Brain microvascular endothelial cell (primary cell): ENCODE data around the gene EEF2.

Experiments
- DNase-seq: peaks from one replicate; pipeline ENCODE4 v3.0.0-alpha.2; 2020
- H3K27ac ChIP-seq: fragments of 250-450 bp; sonication (Bioruptor Pico); 2 replicates; pipeline ENCODE4 v1.5.1; 2020; ENCODE audit warnings: mild to moderate bottlenecking, moderate library complexity
- H3K27me3 ChIP-seq: fragments of 250-450 bp; sonication (Bioruptor Pico); replicated peaks from 2 replicates; pipeline ENCODE4 v1.5.1; 2020; ENCODE audit warnings: mild to moderate bottlenecking
- H3K36me3 ChIP-seq: fragments of 250-450 bp; sonication (Bioruptor Pico); replicated peaks from 2 replicates; pipeline ENCODE4 v1.5.1; 2020; ENCODE audit warnings: mild to moderate bottlenecking
- H3K4me3 ChIP-seq: 2 replicates; pipeline ENCODE4 v1.5.1; 2011; ENCODE audit warnings: low read depth, mild to moderate bottlenecking, control low read depth, low read length, moderate library complexity
- CTCF ChIP-seq: IDR thresholded peaks from 2 replicates; pipeline ENCODE4 v1.5.1; 2011; ENCODE audit warnings: low read depth, mild to moderate bottlenecking, moderate library complexity, low read length, control low read depth, inconsistent platforms; ENCODE audit errors: missing control alignments
- in situ Hi-C: cut with HindIII; loops from 2 replicates; pipeline ENCODE4 v1.10.0; 2017; ENCODE audit warnings: low sequenced_read_pairs, low pct_ligation_motif_present

The EEF2 gene

DNA sequence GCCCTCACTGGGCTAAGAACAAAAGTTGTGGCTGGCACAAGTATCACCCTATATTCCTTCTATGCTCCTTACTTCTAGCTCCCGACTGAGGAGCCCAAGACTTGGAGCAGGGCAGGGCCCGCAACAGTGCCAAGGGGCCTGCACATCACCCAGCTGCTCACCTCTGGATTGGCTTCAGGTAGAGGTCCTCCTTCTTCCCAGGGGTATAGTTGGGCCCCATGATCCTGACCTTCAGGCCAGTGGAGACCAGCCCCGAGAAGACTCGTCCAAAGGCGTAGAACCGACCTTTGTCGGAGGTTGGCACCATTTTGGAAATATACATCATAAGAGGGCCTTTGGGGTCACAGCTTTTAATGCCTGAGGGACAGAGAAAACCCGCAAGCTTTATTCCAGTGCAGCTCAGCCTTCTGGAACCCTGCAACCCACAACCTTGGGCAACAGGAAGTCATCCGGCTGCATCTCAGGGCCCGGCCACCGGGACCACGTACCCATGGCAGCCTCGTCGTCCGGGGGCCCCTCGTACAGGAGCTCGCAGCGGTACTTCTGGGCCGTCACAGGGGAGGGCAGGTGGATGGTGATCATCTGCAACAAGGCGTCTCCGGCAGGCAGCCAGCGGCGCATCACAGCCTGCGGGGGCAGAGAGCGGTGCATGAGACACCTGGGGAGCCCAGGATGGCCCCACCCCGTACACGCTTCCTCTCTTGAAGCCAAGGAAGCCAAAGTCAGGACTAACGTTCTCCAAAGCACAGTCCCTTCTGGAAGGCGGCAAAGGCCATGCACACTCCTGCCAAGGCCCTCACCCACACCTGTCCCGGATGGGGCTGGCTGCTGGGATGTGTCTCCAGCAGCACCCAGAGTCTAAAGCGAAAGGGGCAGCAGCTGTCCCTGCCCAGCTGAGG, 4.7 kb downstream of the EEF2 start:
- H3K27me3 ChIP-seq, result no peaks in the 10 kb centered on the region
- H3K4me3 ChIP-seq, result no peak overlapping the region
- no peak for TF ChIP-seq CTCF
- H3K27ac ChIP-seq, result no peak overlapping the region
- in situ Hi-C loops, result no loop called here
- no peak for DNase-seq
- peaks cover 90% of the 10 kb centered on the region for H3K36me3 ChIP-seq

DNA sequence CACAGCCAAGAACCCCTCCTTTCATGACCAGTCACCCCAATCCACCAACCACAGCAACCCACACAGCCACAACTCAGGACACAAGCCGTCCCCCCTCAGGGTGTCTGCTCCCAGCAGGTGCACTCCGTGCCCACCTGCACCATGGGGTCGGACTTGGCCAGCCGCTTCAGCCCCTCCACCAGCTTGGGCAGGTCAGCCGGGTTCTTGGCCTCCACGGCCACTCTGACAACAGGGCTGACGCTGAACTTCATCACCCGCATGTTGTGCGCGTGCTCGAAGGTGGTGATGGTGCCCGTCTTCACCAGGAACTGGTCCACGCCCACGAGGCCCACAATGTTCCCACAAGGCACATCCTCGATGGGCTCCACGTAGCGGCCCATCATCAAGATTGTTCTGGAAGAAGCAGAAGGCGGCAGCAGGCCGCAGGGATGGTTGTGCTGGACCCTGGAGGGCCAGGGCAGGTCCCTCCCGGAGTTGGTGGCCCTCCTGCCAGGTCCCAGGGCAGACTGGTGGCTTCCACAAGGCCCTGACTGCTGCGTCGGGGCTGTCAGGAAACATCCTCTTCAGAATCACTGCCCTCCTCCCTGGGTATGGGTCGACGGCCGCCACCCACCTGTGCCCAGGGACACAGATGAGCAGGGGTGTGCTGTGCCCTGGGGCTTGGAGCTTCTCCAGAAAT, 5.5 kb downstream of the EEF2 start:
- TF ChIP-seq CTCF, result no peak
- H3K27ac ChIP-seq, result no peak overlapping the region
- peaks cover 97% of the 10 kb centered on the region for H3K36me3 ChIP-seq
- in situ Hi-C loops, result no loop called here
- no peaks in the 10 kb centered on the region for H3K27me3 ChIP-seq
- H3K4me3 ChIP-seq, result no peak overlapping the region
- DNase-seq, result no peak

- Histone ChIP-seq H3K36me3 (peaks cover 91% of the 10 kb centered on the region), H3K27ac (no peak overlapping the region), H3K27me3 (no peaks in the 10 kb centered on the region), H3K4me3 (no peak overlapping the region)
- no peak for TF ChIP-seq CTCF
- DNase-seq, result no peak
- in situ Hi-C loops, result no loop called here
Measured at GRCh38 chr19:3979289-3979673, 6.0 kb downstream of the EEF2 start.

DNA sequence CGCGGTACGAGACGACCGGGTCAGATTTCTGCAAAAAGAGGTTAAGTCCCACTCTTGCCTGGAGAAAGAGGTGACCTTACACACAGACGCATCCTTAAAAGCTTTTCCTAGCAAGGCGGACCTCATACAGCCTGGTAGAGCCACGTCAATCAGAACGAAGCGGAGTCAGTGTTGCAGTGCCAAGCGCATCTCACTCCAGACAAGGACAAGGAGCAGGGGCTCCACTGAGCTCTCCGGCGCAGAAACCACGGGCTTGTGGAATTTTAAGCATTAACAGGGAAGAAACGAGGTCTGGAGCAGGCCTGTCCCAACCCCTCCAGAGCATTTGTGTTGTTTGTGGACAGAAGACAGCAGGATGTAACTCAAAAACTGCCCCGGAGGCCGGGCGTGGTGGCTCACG, 7.1 kb downstream of the EEF2 start:
- H3K4me3 ChIP-seq, result no peak overlapping the region
- no peak for TF ChIP-seq CTCF
- in situ Hi-C loops, result no loop called here
- no peaks in the 10 kb centered on the region for H3K27me3 ChIP-seq
- H3K27ac ChIP-seq, result no peak overlapping the region
- DNase-seq, result no peak
- H3K36me3 ChIP-seq, result peaks cover 80% of the 10 kb centered on the region

DNA sequence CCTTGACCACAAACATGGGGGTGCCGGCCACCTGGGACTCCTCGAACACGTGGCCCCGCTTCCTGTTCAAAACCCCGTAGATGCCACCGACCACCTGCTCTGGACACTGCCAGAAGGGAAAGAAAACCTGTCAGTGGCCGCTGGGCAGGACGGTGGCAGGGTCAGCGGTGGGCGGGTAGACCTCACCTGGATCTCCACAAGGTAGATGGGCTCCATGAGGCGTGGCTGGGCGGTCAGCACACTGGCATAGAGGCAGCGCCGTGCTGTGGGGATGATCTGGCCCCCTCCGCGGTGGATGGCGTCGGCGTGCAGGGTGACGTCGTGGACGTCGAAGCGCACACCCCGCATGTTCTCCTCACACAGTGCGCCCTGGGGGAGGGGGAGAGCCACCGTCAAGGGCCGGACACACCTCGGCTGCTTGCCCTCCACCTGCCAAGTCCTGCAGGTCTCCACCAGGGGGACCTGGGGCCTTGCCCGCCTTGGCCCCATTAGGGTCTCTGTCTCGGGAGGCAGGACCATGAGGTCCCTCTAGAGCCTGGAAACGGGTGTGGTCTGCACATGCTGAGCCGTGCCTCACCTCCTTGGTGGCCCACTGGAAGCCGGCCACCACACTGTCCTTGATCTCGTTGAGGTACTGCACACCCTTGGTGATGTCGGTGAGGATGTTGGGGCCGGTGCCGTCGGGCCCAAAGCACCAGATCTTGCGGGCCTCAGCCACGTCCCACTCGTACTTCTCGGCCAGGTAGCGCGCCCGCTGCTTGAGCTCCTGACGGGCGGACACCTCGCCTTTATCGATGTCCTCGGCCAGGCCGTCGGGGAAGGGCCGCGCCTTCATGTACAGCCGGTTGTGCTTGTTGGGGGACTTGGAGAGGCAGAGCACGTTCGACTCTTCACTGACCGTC, 7.8 kb downstream of the EEF2 start:
- in situ Hi-C loops, result no loop called here
- Histone ChIP-seq H3K36me3 (peaks cover 76% of the 10 kb centered on the region), H3K27ac (no peak overlapping the region), H3K27me3 (no peaks in the 10 kb centered on the region), H3K4me3 (no peak overlapping the region)
- no peak for DNase-seq
- peak; percentile 39 for TF ChIP-seq CTCF
